Upper lobe of right lung (tissue), 1 donor: Measurements from ENCODE around the gene BABAM2. TPM values are rescaled to one million over a fixed set of nuclear protein-coding genes. Genes with fewer than 3 reads are reported as not detected.

Experiments
- ATAC-seq: fragments of 200-7000 bp; cut with Tn5 transposase; one replicate; pipeline ENCODE4 v1.9.1; 2020; ENCODE audit warnings: mild to moderate bottlenecking, moderate library complexity
- DNase-seq: peaks from one replicate; pipeline ENCODE4 v3.0.0-alpha.2; 2020
- H3K27ac ChIP-seq: fragments of 200-600 bp; one replicate; pipeline ENCODE4 v1.8.0; 2022
- H3K27me3 ChIP-seq: fragments of 200-600 bp; one replicate; pipeline ENCODE4 v1.8.0; 2022; ENCODE audit warnings: mild to moderate bottlenecking
- H3K36me3 ChIP-seq: fragments of 200-600 bp; one replicate; pipeline ENCODE4 v1.8.0; 2022
- H3K4me1 ChIP-seq: fragments of 200-600 bp; one replicate; pipeline ENCODE4 v1.8.0; 2022
- H3K4me3 ChIP-seq: fragments of 200-600 bp; one replicate; pipeline ENCODE4 v1.8.0; 2022; ENCODE audit warnings: mild to moderate bottlenecking
- H3K9me3 ChIP-seq: fragments of 200-600 bp; one replicate; pipeline ENCODE4 v1.8.0; 2022
- intact Hi-C: fragments of 100-400 bp; cut with DNase I; formaldehyde crosslinking; loops from one replicate; pipeline ENCODE4 v1.11.0; 2022
- total RNA-seq: library from RNA; stranded (reverse); fragmentation: NEBNext Ultra II Directional; extraction: Animal tissue kit (Norgen Biotek cat#: 25700); gene quantifications from one replicate; pipeline ENCODE4 v1.2.1, GENCODE V29; 2021
- TF ChIP-seq, protein P1 (sequence below): fragments of 200-600 bp; IDR thresholded peaks from one replicate; pipeline ENCODE4 v1.8.0; 2022; ENCODE audit warnings: antibody characterized with exemption
- donor health status: DM: no; HTN: yes; CAD: no; lungs with severe emphysema.

BABAM2 gene
- total RNA-seq, 1 donor from 2014 or later, result 36.2 TPM

DNA sequence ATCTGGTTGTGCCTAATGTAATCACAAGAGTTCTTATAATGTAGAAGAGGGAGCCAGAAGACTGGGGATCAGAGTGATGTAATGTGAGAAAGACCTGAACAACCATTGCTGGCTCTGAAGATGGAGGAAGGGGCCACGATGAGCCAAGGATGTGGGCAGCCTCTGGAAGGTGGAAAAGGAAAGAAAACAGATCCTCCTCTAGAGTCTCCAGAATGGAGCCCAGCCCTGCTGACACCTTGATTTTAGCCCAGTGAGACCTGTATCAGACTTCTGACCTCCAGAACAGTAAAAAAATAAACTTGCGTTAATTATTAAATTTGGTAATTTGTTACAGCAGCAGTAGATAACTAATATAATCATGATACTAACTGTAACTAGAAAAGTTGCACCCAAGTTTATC is 3.4 kb upstream of the BABAM2 start:
- H3K27me3 ChIP-seq, result no peaks in the 10 kb centered on the region
- TF ChIP-seq, protein P1, sequence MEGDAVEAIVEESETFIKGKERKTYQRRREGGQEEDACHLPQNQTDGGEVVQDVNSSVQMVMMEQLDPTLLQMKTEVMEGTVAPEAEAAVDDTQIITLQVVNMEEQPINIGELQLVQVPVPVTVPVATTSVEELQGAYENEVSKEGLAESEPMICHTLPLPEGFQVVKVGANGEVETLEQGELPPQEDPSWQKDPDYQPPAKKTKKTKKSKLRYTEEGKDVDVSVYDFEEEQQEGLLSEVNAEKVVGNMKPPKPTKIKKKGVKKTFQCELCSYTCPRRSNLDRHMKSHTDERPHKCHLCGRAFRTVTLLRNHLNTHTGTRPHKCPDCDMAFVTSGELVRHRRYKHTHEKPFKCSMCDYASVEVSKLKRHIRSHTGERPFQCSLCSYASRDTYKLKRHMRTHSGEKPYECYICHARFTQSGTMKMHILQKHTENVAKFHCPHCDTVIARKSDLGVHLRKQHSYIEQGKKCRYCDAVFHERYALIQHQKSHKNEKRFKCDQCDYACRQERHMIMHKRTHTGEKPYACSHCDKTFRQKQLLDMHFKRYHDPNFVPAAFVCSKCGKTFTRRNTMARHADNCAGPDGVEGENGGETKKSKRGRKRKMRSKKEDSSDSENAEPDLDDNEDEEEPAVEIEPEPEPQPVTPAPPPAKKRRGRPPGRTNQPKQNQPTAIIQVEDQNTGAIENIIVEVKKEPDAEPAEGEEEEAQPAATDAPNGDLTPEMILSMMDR, result no peak
- peaks cover 24% of the 10 kb centered on the region for H3K4me1 ChIP-seq
- intact Hi-C loops, result no loop called here
- no peak overlapping the region for H3K4me3 ChIP-seq
- no peak overlapping the region for H3K27ac ChIP-seq
- ATAC-seq, result no peak
- H3K36me3 ChIP-seq, result no peaks in the 10 kb centered on the region
- H3K9me3 ChIP-seq, result no peaks in the 10 kb centered on the region
- DNase-seq, result no peak

DNA sequence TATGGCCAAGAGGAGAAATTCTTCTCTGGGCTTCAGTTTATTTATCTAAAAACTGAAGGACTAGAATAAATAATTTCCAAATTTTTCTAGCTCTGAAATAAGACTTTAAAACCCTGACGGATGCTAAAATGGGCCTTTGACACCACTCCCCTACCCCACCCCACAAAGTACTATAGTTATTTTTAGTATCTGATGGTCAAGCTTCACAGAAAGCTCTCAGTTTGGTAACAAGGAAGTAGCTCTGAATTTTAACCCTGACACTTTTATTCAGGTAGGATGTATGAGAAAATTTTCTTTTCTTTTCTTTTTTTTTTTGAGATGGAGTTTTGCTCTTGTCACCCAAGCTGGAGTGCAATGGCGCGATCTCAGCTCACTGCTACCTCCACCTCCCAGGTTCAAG is 2.7 kb upstream of the BABAM2 start:
- no peaks in the 10 kb centered on the region for H3K27me3 ChIP-seq
- no peak for ATAC-seq
- intact Hi-C loops, result no loop called here
- no peaks in the 10 kb centered on the region for H3K9me3 ChIP-seq
- no peak for DNase-seq
- H3K4me1 ChIP-seq, result peaks cover 26% of the 10 kb centered on the region
- no peak overlapping the region for H3K27ac ChIP-seq
- no peaks in the 10 kb centered on the region for H3K36me3 ChIP-seq
- H3K4me3 ChIP-seq, result no peak overlapping the region
- TF ChIP-seq, protein P1, result no peak

DNA sequence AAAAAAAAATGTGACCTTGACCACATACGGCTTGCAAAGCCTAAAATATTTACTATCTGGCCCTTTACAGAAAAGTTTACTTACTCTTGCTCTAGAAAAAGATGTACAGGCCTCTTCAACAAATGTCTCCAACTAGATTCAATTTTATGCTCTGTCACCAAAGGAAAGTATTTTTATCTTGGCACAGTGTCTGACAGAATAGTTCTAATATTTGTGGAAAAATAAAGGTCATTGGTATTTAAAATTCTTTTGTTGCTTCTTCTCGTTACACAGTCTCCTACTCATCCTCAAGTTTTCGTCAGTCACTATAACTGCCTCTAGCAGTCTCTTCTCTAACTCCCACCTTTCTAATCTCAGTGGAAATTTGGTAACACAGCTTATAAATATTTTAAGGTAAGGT is 1.7 kb upstream of the BABAM2 start:
- DNase-seq (no peak), ATAC-seq (no peak)
- H3K27ac ChIP-seq, result no peak overlapping the region
- no peak overlapping the region for H3K4me3 ChIP-seq
- TF ChIP-seq, protein P1, result no peak
- H3K27me3 ChIP-seq, result no peaks in the 10 kb centered on the region
- H3K36me3 ChIP-seq, result no peaks in the 10 kb centered on the region
- intact Hi-C loops, result no loop called here
- no peaks in the 10 kb centered on the region for H3K9me3 ChIP-seq
- H3K4me1 ChIP-seq, result peaks cover 26% of the 10 kb centered on the region

DNA sequence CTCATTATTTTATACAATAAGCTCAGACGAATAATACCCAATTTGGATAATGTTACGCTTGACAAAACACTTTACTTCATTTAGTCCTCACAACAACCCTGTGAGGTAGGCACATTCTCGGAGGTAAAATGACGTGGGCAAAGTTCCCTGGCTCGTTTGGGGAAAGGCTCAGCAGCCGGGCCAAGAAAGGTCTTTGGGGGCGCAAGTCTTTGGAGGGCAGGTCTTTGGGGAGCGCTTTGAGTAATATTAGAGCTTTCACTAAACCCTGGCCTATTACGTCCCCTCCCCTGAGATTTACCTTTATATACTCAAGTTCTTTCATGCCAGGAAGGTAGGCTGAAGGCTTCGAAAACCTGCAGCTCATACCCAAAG is 769 bp upstream of the BABAM2 start:
- no peak for DNase-seq
- Histone ChIP-seq H3K36me3 (no peaks in the 10 kb centered on the region), H3K27me3 (no peaks in the 10 kb centered on the region), H3K9me3 (no peaks in the 10 kb centered on the region), H3K4me3 (peak overlapping the region; percentile 79), H3K4me1 (peaks cover 26% of the 10 kb centered on the region), H3K27ac (peak overlapping the region; percentile 96)
- TF ChIP-seq, protein P1, result no peak
- ATAC-seq, result no peak
- intact Hi-C loops, result no loop called here

DNA sequence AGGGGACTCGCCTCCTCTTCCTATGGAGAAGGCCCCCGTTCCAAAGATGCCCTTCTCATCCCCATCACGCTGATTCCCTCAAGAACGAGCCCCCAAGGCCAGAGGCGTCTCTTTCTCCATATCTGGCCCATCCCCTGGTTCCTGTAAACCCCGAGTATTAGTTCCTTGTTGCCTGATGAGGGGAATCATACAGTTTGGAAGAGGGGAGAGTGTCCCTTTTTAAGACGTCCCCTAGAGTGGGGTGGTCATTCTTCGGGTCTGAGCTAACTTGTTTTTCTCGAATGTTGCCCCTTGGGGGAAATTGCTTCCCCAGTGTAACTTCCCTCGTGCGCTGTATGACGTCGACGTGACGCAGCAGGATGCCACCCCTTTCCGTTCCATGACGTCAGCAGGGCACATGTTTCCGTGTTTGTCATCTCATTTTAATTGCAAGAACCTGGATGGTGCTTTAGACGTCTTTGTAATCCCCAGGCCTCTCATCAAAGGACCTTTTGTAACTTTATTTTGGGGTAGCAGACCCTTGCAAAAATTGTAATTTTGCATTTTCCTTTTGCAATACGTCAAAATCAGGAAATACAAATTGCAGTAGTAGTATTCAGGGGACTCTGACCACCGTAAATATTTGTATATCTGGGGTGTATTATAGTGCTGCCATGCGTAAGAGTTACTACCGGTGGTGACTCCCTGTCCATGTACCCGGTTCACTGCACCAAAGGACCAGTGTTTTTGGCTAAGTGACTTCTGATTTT is 569 bp downstream of the BABAM2 start:
- peak; percentile 18 for ATAC-seq
- H3K36me3 ChIP-seq, result peaks cover 1% of the 10 kb centered on the region

More for the DNA sequence above, 569 bp downstream of the BABAM2 start:
- H3K27ac ChIP-seq, result peak overlapping the region; percentile 96
- TF ChIP-seq, protein P1, result no peak
- H3K27me3 ChIP-seq, result no peaks in the 10 kb centered on the region
- H3K4me1 ChIP-seq, result peaks cover 26% of the 10 kb centered on the region
- DNase-seq, result peak; percentile 89
- no peaks in the 10 kb centered on the region for H3K9me3 ChIP-seq
- intact Hi-C loops, result no loop called here
- H3K4me3 ChIP-seq, result peak overlapping the region; percentile 79
